ENCODE results near the gene C11orf86.

GRCh38 chr11:66934950-66935779, 39.9 kb upstream of the C11orf86 start:
- TF ChIP-seq POLR2A (IDR thresholded peaks at IDR 0.05; ENCODE audit: low read depth, low read length) (no peak), POLR2AphosphoS5 (IDR thresholded peaks at IDR 0.05; ENCODE audit: low read depth, low read length) (no peak), TAF1 (IDR thresholded peaks at IDR 0.05; ENCODE audit: borderline replicate concordance, low read depth, low read length) (no peak)
